GM12865 (cell line): ENCODE data around the gene GOLGA8N.
"Not testable (repeated sequence)": the region's sequence is repeated elsewhere in the genome, so short reads cannot be mapped to it uniquely, and the experiment has no call there.

Experiments used
- DNase-seq: peaks from one replicate; pipeline ENCODE4 v3.0.0; 2010; ENCODE audit warnings: low read depth
- H3K4me3 ChIP-seq: 2 replicates; pipeline ENCODE4 v1.5.1; 2011; ENCODE audit warnings: mild to moderate bottlenecking, low read depth, low read length, control low read depth
- CTCF ChIP-seq: IDR thresholded peaks from 2 replicates; pipeline ENCODE4 v1.5.1; 2011; ENCODE audit warnings: low read length, control low read depth, low read depth, inconsistent platforms; ENCODE audit not compliant: insufficient read depth; ENCODE audit errors: missing control alignments

The GOLGA8N gene

DNA sequence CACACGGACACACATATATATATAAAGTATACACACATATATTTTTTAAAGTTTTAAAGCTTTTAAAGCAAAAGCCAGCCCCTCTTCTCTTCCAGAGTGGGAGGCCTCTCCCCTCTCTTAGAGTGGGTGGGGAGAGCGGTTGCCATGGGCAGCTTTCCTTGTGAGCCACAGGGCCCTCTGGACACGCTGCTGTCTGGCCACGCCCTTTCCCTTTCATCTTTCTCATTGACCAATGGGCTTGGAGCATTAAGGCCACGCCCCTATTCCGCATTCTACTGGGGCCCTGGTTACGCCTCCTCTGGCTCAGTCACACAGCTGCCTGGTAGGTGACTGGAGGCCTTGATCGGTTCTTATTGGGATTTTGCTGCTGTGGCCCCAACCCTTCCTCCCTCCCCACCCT is at the start of gene GOLGA8N:
Gene GOLGA8N, plus strand, starts transcription at position 306 of the 400 bp plus-strand sequence.
- not testable (repeated sequence) for DNase-seq, H3K4me3 ChIP-seq

DNA sequence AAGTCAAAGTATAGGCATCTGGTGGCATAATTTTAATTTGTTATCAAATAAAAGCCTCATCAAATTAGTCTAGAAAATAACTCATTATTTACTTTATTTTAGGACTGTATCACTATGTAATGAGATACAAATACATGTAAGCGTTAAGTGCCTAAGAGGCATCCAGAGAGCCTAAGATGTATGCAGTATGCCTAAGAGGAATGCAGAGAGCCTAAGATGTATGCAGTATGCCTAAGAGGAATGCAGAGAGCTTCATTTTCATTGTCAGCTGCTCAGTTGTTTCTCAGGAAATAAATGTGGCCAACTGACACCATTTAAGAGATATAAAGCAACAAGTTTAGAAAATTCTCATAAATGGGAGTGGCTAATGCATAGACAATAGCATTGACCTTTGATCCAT is 49.8 kb upstream of the GOLGA8N start:
- not testable (repeated sequence) for DNase-seq, H3K4me3 ChIP-seq

DNA sequence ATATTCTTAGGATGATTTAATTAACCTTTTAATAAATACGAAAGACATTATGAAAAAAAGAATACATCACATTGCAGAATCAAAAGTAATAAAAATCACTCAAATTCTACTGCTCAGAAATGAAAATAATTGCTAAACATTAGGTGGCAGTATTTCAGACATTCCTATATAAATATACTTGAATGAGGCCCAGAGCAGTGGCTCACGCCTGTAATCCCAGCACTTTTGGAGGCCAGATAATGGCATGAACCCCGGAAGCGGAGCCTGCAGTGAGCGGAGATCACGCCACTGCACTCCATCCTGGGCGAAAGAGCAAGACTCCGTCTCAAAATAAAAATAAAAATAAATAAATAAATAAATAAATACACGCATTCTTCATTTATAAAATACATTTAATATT is 48.1 kb upstream of the GOLGA8N start:
- not testable (repeated sequence) for DNase-seq, H3K4me3 ChIP-seq

DNA sequence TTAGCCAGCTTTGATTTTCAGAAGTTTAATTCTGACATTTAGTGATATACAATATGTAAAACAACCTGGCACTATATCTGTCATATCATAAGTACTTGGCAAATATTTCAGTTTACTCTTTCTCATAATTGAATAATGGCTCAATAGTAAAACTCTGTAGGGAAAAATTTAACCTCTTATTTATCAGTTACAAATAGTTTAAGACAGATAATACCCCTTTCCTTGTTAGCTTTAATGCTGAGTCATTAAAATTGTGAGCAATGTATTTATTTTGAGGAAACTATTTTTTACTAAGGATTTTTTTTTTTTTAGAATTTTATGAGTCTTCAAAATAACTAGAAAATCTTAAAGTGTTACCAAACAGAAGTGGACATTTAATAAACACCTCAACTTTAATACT is 38.7 kb upstream of the GOLGA8N start:
- not testable (repeated sequence) for DNase-seq, H3K4me3 ChIP-seq

- not testable (repeated sequence) for H3K4me3 ChIP-seq, DNase-seq
Observed at GRCh38 chr15:32562198-32562597, 31.1 kb upstream of the GOLGA8N start.

DNA sequence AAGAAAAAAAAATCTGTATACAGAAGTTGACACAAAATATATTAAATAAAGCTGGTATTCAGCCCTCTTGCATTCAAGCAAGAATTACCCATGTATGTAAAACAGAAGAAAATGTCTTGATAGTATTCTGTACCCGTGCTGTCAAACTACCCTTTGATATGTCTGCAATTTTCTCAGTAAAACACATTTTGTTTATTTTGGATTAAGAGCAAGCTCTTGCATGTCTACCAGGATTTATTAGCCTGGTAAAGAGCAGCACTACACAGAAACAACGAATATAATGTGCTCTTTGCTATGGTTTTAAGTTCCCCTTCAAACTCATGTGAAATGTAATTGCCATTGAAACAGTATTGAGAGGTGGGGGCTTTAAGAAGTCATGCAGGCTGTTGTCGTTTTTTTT is 24.3 kb upstream of the GOLGA8N start:
- not testable (repeated sequence) for DNase-seq, H3K4me3 ChIP-seq

DNA sequence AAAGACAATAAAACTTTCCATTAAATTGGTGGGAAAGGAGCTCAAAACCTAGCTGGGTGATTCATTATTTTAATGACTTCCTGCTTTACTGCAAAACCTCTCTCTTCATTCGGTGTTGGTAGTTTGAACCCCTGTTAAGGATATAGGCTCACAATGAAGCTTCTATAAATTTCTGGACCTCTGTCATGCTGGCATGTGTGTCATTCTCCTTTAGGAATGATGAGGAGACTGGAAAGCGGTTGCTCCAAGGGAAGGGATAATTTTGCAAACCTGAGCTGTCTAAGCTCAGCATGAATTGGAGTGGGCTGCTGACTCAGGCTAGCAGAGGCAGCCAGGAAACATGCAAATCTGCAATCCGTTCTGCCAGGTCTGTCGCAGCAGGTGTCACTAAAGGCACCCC is 14.8 kb upstream of the GOLGA8N start:
- H3K4me3 ChIP-seq, DNase-seq: not testable (repeated sequence)

DNA sequence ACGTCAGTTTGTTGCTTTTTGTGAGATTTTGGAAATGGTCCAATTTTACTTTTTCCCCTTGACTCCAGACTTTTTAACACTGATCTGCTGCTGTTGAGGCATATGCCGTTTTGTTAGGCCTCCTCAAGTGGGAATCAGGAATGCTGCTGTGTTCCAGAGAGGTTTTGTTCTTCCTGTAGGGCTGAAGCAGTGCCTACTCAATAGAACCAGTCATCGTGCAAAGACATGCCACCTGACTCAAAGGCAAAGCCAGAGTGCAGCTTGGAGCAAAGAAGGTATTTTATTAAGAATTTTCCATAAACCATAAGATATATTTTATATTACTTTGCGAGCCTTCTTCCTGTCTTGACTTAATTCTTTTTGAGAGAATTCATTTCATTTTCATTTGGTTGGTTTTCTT is 7.4 kb upstream of the GOLGA8N start:
- not testable (repeated sequence) for DNase-seq, H3K4me3 ChIP-seq

- H3K4me3 ChIP-seq, DNase-seq: not testable (repeated sequence)
Observed at GRCh38 chr15:32609518-32609917, 16.3 kb downstream of the GOLGA8N start.

- not testable (repeated sequence) for H3K4me3 ChIP-seq
- DNase-seq, result peak; percentile 31
Observed at GRCh38 chr15:32610719-32611118, 17.5 kb downstream of the GOLGA8N start.

DNA sequence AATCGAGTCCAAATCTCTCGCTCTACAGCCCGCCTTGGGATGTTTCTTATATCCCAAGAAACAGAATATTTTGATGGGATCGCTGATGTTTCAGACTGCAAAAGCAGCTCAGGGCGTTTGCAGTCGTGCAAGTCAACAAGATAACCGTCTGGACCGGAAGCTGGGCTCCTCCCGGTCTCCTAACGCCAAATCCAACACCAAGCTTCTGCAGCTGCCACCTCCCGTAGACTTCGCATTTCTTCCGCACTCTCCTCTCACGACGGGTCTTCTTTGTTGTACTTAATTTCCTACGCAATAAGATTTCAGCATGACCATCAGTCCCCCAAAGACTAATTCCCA is 21.4 kb downstream of the GOLGA8N start:
- DNase-seq, result not testable (repeated sequence)
- peak overlapping the region; percentile 68 for H3K4me3 ChIP-seq

GRCh38 chr15:32615051-32615870 is 22.0 kb downstream of the GOLGA8N start, which contains the start of gene ARHGAP11A:
TSS of gene ARHGAP11A (plus strand) at chr15:32615504. CDS start at chr15:32616212, 708 bp downstream.
- DNase-seq, result peak; percentile 91
- peak within 1 kb of the TSS; percentile 68 for H3K4me3 ChIP-seq

- DNase-seq, result peak; percentile 15
- peak overlapping the region; percentile 62 for H3K4me3 ChIP-seq
Observed at GRCh38 chr15:32615871-32616426, 22.7 kb downstream of the GOLGA8N start.

DNA sequence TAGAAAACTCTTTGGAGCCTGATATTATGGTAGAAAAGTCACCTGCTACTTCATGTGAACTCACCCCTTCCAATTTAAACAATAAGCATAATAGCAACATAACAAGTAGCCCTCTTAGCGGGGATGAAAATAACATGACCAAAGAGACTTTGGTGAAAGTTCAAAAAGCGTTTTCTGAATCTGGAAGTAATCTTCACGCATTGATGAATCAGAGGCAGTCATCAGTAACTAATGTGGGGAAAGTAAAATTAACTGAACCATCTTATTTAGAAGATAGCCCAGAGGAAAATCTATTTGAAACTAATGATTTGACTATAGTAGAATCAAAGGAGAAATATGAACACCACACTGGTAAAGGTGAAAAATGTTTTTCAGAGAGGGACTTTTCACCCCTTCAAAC is 43.2 kb downstream of the GOLGA8N start:
- DNase-seq, result no peak
- H3K4me3 ChIP-seq, result no peak overlapping the region; the same call in 1 of the 2 replicates
- TF ChIP-seq CTCF, result no peak
